T-helper 1 cell treated with Interleukin-12 subunit alpha and Interleukin-12 subunit beta and Interleukin-4 antibody, amounts not matched to agents 30 μg/mL and 1 μg/mL, for 36 hours (primary cell): ENCODE measurements around the gene GREB1L.
"Not testable (repeated sequence)": the region's sequence is repeated elsewhere in the genome, so short reads cannot be mapped to it uniquely, and the experiment has no call there.

Experiments used
- H3K27ac Mint-ChIP-seq: one replicate; pipeline ENCODE4 v1.8.0; 2021; ENCODE audit warnings: mild to moderate bottlenecking, mixed read lengths
- H3K27me3 Mint-ChIP-seq: one replicate; pipeline ENCODE4 v1.8.0; 2021; ENCODE audit warnings: low read depth, mixed read lengths
- H3K36me3 Mint-ChIP-seq: one replicate; pipeline ENCODE4 v1.8.0; 2021; ENCODE audit warnings: low read depth, mixed read lengths
- H3K4me1 Mint-ChIP-seq: one replicate; pipeline ENCODE4 v1.8.0; 2021; ENCODE audit warnings: low read depth, mixed read lengths
- H3K4me3 Mint-ChIP-seq: one replicate; pipeline ENCODE4 v1.8.0; 2021; ENCODE audit warnings: mild to moderate bottlenecking, moderate library complexity, mixed read lengths
- H3K9me3 Mint-ChIP-seq: one replicate; pipeline ENCODE4 v1.8.0; 2021; ENCODE audit warnings: mixed read lengths

Gene GREB1L

DNA sequence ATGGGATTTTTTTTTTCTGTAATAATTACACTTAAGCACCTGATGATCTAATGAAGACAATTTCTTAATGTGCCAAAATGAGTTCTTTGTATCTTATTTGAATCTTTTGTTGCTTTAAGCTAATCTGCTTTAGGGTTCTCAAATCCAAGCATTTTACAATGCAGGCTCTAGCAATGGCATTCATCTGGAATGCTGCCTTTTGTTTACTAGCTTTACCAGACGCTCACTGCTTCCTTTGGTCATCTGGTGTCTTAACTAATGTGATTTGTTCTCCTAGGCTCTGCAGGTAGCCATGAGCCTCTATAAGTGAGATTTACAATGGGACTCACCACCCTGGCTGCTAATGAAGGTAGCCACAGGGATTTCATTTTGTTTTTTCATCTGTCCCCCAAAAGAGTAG, 100.3 kb downstream of the GREB1L start:
- H3K9me3 Mint-ChIP-seq = no peaks in the 10 kb centered on the region

GRCh38 chr18:21344860-21345259, 102.8 kb downstream of the GREB1L start:
- Mint-ChIP-seq H3K9me3 (no peaks in the 10 kb centered on the region), H3K27ac (no peak overlapping the region), H3K4me3 (no peak overlapping the region), H3K4me1 (no peaks in the 10 kb centered on the region), H3K27me3 (no peaks in the 10 kb centered on the region), H3K36me3 (no peaks in the 10 kb centered on the region)

More for the DNA sequence above, 100.3 kb downstream of the GREB1L start:
- Mint-ChIP-seq H3K4me3 (no peak overlapping the region), H3K27ac (no peak overlapping the region), H3K36me3 (no peaks in the 10 kb centered on the region), H3K27me3 (peaks cover 4% of the 10 kb centered on the region), H3K4me1 (no peaks in the 10 kb centered on the region)

DNA sequence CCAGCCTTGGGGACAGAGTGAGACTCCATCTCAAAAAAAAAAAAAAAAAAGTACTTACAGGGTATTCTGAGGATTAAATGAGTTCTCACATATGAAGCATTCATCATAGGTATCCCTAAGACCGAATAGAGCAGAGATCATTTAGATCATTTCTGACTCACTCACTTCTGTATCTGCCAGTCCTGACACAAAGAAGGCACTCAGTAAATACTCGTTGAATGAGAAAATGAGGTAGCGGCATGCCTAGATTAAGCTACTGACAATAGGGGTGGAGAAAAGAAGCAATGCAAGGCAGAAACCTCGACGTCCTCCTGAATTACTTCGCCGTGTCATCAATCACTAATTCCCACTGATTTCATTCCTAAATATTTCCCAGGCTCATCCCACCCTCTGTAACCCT, 103.8 kb downstream of the GREB1L start:
- Mint-ChIP-seq H3K27ac (no peak overlapping the region), H3K4me1 (no peaks in the 10 kb centered on the region), H3K27me3 (no peaks in the 10 kb centered on the region), H3K36me3 (no peaks in the 10 kb centered on the region), H3K9me3 (no peaks in the 10 kb centered on the region), H3K4me3 (no peak overlapping the region)

DNA sequence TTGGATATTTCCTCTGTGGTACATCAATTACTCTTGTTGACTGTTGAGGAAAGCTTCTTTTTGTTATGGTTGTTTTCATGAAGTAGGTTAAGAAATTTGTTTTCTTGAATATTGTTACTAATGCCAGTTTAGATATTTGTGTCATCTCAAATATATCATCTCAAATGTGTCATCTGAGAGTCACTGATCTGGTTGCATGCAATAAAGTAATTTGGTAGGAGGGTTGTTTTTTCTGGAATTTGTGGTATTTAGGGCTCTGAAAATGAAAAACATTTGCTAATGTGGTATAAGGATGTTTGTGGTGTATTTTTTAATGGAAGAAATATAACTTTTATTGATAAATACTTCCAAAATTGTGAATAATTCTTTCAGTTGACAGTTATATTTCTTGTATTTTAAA, 117.7 kb downstream of the GREB1L start:
- Mint-ChIP-seq H3K9me3 (no peaks in the 10 kb centered on the region), H3K36me3 (no peaks in the 10 kb centered on the region), H3K27ac (no peak overlapping the region), H3K27me3 (no peaks in the 10 kb centered on the region), H3K4me1 (no peaks in the 10 kb centered on the region), H3K4me3 (no peak overlapping the region)

DNA sequence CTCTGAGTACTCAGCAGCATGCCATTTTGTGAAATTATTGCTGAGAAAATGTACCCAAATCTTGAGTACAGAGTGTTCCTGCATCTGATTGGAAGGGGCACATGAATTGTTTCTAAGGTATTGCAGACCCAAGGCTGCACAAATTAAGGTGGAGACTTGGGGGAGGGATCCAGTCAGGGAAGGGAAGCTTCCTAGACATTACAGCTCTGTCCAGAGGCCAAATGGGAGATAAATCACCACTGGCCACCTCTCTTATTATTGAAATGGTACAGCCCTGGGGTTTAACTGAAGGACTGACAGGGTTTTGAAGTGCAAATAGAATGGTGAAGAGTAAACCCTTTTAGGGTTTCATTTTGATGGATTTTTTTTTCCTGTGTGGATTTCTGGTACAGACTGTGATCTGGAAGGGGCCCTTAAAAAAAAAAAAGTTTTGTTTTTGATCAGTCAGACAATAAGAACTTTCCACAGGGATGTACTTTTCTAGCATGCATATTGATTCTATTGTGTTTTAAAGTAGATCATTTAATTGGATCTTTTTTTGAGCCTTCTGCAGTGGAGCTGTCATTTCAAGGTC, 119.4 kb downstream of the GREB1L start:
- H3K36me3 Mint-ChIP-seq = no peaks in the 10 kb centered on the region
- no peak overlapping the region for H3K27ac Mint-ChIP-seq
- no peaks in the 10 kb centered on the region for H3K9me3 Mint-ChIP-seq
- no peaks in the 10 kb centered on the region for H3K27me3 Mint-ChIP-seq
- H3K4me3 Mint-ChIP-seq = no peak overlapping the region
- no peaks in the 10 kb centered on the region for H3K4me1 Mint-ChIP-seq

DNA sequence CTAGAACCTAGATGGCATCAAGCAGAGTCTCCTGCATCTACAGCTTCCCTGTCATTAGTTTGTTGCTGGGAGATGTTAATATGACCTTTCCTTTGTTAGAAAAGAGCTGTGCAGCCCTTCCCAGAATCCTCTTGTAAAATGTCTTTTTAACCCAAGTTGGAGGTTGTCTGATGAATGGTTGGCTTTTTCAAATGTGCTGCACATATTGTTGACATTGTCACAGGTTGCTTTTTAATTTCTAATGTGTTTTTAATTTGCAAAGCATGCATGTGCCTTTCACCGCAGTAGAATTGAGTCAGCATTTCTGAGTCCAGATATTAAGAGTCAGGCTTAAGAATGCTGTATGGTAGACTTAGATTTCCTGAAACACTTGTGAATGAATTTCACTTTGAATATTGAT, 120.8 kb downstream of the GREB1L start:
- no peaks in the 10 kb centered on the region for H3K27me3 Mint-ChIP-seq
- H3K27ac Mint-ChIP-seq = no peak overlapping the region
- H3K4me1 Mint-ChIP-seq = no peaks in the 10 kb centered on the region
- H3K36me3 Mint-ChIP-seq = no peaks in the 10 kb centered on the region
- no peaks in the 10 kb centered on the region for H3K9me3 Mint-ChIP-seq
- H3K4me3 Mint-ChIP-seq = no peak overlapping the region

- Mint-ChIP-seq H3K9me3 (no peaks in the 10 kb centered on the region), H3K4me1 (no peaks in the 10 kb centered on the region), H3K27ac (no peak overlapping the region), H3K36me3 (no peaks in the 10 kb centered on the region), H3K4me3 (no peak overlapping the region), H3K27me3 (no peaks in the 10 kb centered on the region)
Measured at GRCh38 chr18:21363348-21363747, 121.3 kb downstream of the GREB1L start.

GRCh38 chr18:21364471-21364870, 122.4 kb downstream of the GREB1L start:
- no peak overlapping the region for H3K27ac Mint-ChIP-seq
- no peak overlapping the region for H3K4me3 Mint-ChIP-seq
- no peaks in the 10 kb centered on the region for H3K9me3 Mint-ChIP-seq
- peaks cover 3% of the 10 kb centered on the region for H3K27me3 Mint-ChIP-seq
- H3K36me3 Mint-ChIP-seq = no peaks in the 10 kb centered on the region
- no peaks in the 10 kb centered on the region for H3K4me1 Mint-ChIP-seq

DNA sequence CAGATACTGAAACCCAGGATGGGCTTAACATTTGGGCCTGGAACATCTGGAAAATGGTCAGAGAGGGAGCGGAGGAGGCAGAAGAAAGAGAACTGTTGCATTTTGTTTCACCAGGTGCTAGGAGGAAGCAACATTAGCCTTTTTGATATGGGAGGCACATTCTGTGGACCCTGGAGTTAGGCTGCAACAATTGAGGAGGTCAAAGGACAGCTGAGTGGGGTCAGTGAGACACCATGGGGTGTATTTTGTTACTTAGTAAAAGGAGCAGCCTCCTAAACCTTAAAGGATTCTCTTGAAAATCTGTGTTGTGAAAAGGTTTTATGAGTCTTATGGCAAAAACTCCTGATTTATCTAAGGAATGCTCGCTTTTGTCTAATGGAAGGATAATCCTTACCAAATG, 124.9 kb downstream of the GREB1L start:
- H3K9me3 Mint-ChIP-seq = no peaks in the 10 kb centered on the region
- no peaks in the 10 kb centered on the region for H3K36me3 Mint-ChIP-seq
- peaks cover 3% of the 10 kb centered on the region for H3K27me3 Mint-ChIP-seq
- no peaks in the 10 kb centered on the region for H3K4me1 Mint-ChIP-seq
- H3K4me3 Mint-ChIP-seq = no peak overlapping the region
- H3K27ac Mint-ChIP-seq = no peak overlapping the region

- H3K36me3 Mint-ChIP-seq = no peaks in the 10 kb centered on the region
- no peaks in the 10 kb centered on the region for H3K9me3 Mint-ChIP-seq
- no peak overlapping the region for H3K4me3 Mint-ChIP-seq
- peaks cover 3% of the 10 kb centered on the region for H3K27me3 Mint-ChIP-seq
- H3K4me1 Mint-ChIP-seq = no peaks in the 10 kb centered on the region
- no peak overlapping the region for H3K27ac Mint-ChIP-seq
Measured at GRCh38 chr18:21369146-21369545, 127.1 kb downstream of the GREB1L start.

GRCh38 chr18:21369597-21369996, 127.6 kb downstream of the GREB1L start:
- not testable (repeated sequence) for H3K4me3 Mint-ChIP-seq, H3K4me1 Mint-ChIP-seq, H3K36me3 Mint-ChIP-seq, H3K9me3 Mint-ChIP-seq, H3K27ac Mint-ChIP-seq, H3K27me3 Mint-ChIP-seq

- no peaks in the 10 kb centered on the region for H3K36me3 Mint-ChIP-seq
- H3K4me3 Mint-ChIP-seq = no peak overlapping the region
- H3K27ac Mint-ChIP-seq = no peak overlapping the region
- no peaks in the 10 kb centered on the region for H3K4me1 Mint-ChIP-seq
- H3K27me3 Mint-ChIP-seq = peaks cover 4% of the 10 kb centered on the region
- H3K9me3 Mint-ChIP-seq = no peaks in the 10 kb centered on the region
Measured at GRCh38 chr18:21383031-21383430, 141.0 kb downstream of the GREB1L start.

- Mint-ChIP-seq H3K36me3 (no peaks in the 10 kb centered on the region), H3K27me3 (peaks cover 4% of the 10 kb centered on the region), H3K4me1 (no peaks in the 10 kb centered on the region), H3K4me3 (no peak overlapping the region), H3K9me3 (no peaks in the 10 kb centered on the region), H3K27ac (no peak overlapping the region)
Measured at GRCh38 chr18:21386523-21387240, 144.7 kb downstream of the GREB1L start.

GRCh38 chr18:21387886-21388285, 145.9 kb downstream of the GREB1L start:
- Mint-ChIP-seq H3K4me1 (no peaks in the 10 kb centered on the region), H3K27ac (no peak overlapping the region), H3K36me3 (no peaks in the 10 kb centered on the region), H3K9me3 (no peaks in the 10 kb centered on the region), H3K27me3 (peaks cover 4% of the 10 kb centered on the region), H3K4me3 (no peak overlapping the region)

DNA sequence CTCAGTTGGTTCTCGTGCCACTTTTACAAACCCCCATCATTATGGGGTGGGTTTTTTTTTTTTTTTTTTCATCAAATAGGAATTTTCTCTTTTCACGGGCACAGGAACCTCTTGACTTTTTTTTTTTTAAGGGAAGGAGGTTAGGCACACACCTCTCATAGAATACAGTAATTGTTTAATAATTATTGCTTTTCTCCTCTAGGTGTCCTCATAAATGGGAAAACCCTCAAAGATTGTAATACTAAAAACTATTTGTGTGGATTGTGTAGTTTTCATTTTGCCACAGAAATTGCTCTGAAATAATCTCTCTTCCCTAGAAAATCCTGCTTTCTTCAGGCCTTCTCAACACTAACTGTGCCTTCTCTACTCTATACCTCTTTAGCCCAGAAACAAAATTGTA, 147.3 kb downstream of the GREB1L start:
- H3K9me3 Mint-ChIP-seq = no peaks in the 10 kb centered on the region
- H3K27ac Mint-ChIP-seq = no peak overlapping the region
- H3K27me3 Mint-ChIP-seq = peaks cover 4% of the 10 kb centered on the region
- no peaks in the 10 kb centered on the region for H3K4me1 Mint-ChIP-seq
- no peak overlapping the region for H3K4me3 Mint-ChIP-seq
- no peaks in the 10 kb centered on the region for H3K36me3 Mint-ChIP-seq
